Endothelial cell of umbilical vein (primary cell): ENCODE measurements around the gene PTPN3. TPM values are rescaled to one million over a fixed set of nuclear protein-coding genes. Genes with fewer than 3 reads are reported as not detected.

Experiments used
- BruUV-seq: library from RNA; stranded (reverse); fragments of 400-500 nt; replicated peaks from 2 replicates; lab custom pipeline; 2021; lab: Mats Ljungman, UMichigan
- CTCF ChIA-PET: fragments of 300-600, 350-600 bp; sonication (Branson Sonifier 250); formaldehyde crosslinking; loops from one replicate; lab custom pipeline; 2021; ENCODE audit warnings: antibody characterized with exemption, inconsistent platforms; lab: Charles Lee
- POLR2A ChIA-PET: fragments of 300-600, 350-600 bp; sonication (Branson Sonifier 250); formaldehyde crosslinking; loops from one replicate; lab custom pipeline; 2021; ENCODE audit warnings: antibody characterized with exemption, inconsistent platforms; lab: Charles Lee
- DNase-seq: peaks from one replicate; pipeline ENCODE4 v3.0.0-alpha.2; 2011; ENCODE audit warnings: low read depth, low spot score
- FAIRE-seq: peaks from 2 replicates; lab custom pipeline; 2011; peaks lifted over from hg19 to GRCh38; lab: Jason Lieb, UNC
- H2AFZ ChIP-seq: 2 replicates; pipeline ENCODE4 v1.6.0; 2012; ENCODE audit warnings: low read depth, low read length, control low read depth, inconsistent platforms
- H3K27ac ChIP-seq: 2 replicates; pipeline ENCODE4 v1.5.1; 2011; ENCODE audit warnings: low read depth, mild to moderate bottlenecking, control low read depth, low read length, moderate library complexity; ENCODE audit not compliant: insufficient read depth
- H3K27me3 ChIP-seq, 2 experiments: 2 replicates each; pipeline versions ENCODE4 v1.6.0 to v1.6.1; 2011; ENCODE audit warnings: low read length in 2 of 2, mixed read lengths in 1 of 2; ENCODE audit not compliant: control insufficient read depth in 2 of 2, insufficient read depth in 2 of 2
- H3K36me3 ChIP-seq, 2 experiments: 2 replicates in 1 of 2; 3 replicates in 1 of 2; pipeline ENCODE4 v1.5.1; 2011; ENCODE audit warnings: low read length in 2 of 2, mild to moderate bottlenecking in 1 of 2, moderate library complexity in 1 of 2; ENCODE audit not compliant: control insufficient read depth in 2 of 2, insufficient read depth in 2 of 2; ENCODE audit errors: extremely low read depth in 1 of 2
- H3K4me1 ChIP-seq: 3 replicates; pipeline ENCODE4 v1.5.1; 2011; ENCODE audit warnings: mild to moderate bottlenecking, low read length; ENCODE audit not compliant: control insufficient read depth, insufficient read depth; ENCODE audit errors: extremely low read depth
- H3K4me2 ChIP-seq: 2 replicates; pipeline ENCODE4 v1.6.1; 2011; ENCODE audit warnings: low read length, control low read depth, mixed read lengths; ENCODE audit not compliant: insufficient read depth
- H3K4me3 ChIP-seq, 3 experiments: fragments of 200-600 bp in 1 of 3; sonication (generic), shearing (Covaris generic) in 1 of 3; replicated peaks in 1 of 3; 2 replicates each; pipeline ENCODE4 v1.5.1; 2011 to 2016; ENCODE audit warnings: control low read depth in 3 of 3, low read length in 3 of 3, mild to moderate bottlenecking in 2 of 3, inconsistent platforms in 1 of 3, low read depth in 1 of 3, moderate library complexity in 1 of 3; ENCODE audit not compliant: insufficient read depth in 1 of 3
- H3K79me2 ChIP-seq: 2 replicates; pipeline ENCODE4 v1.6.0; 2012; ENCODE audit warnings: low read length, inconsistent platforms; ENCODE audit not compliant: control insufficient read depth, insufficient read depth
- H3K9ac ChIP-seq: replicated peaks from 2 replicates; pipeline ENCODE3; 2011; ENCODE audit warnings: low read length, control low read depth; ENCODE audit not compliant: insufficient read depth; ENCODE audit errors: extremely low read depth
- H3K9me1 ChIP-seq: replicated peaks from 3 replicates; pipeline ENCODE4 v1.6.0; 2011; ENCODE audit warnings: mild to moderate bottlenecking, low read length; ENCODE audit not compliant: control insufficient read depth, insufficient read depth; ENCODE audit errors: extremely low read depth
- H3K9me3 ChIP-seq: replicated peaks from 2 replicates; pipeline ENCODE4 v1.5.1; 2012; ENCODE audit warnings: low read length, inconsistent platforms; ENCODE audit not compliant: control insufficient read depth, insufficient read depth
- H4K20me1 ChIP-seq: replicated peaks from 2 replicates; pipeline ENCODE3; 2011; ENCODE audit warnings: mild to moderate bottlenecking, low read length; ENCODE audit not compliant: control insufficient read depth, insufficient read depth; ENCODE audit errors: extremely low read depth
- CTCF ChIP-seq, 2 donors: IDR thresholded peaks; 1 replicate in 1 of 2; 2 replicates in 1 of 2; pipeline ENCODE4 v1.5.1; 2011; ENCODE audit warnings: low read length in 2 of 2, mild to moderate bottlenecking in 2 of 2, moderate library complexity in 2 of 2, control low read depth in 1 of 2, inconsistent platforms in 1 of 2, low read depth in 1 of 2; ENCODE audit not compliant: insufficient read depth in 1 of 2; ENCODE audit errors: extremely low read depth in 1 of 2
- EZH2 ChIP-seq: IDR thresholded peaks from 2 replicates; pipeline ENCODE4 v1.6.1; 2012; ENCODE audit warnings: borderline replicate concordance, low read depth, mild to moderate bottlenecking, moderate library complexity, low read length, inconsistent platforms; ENCODE audit not compliant: severe bottlenecking
- FOS ChIP-seq: IDR thresholded peaks from 2 replicates; pipeline ENCODE4 v1.6.1; 2011; ENCODE audit warnings: mild to moderate bottlenecking, low read length, moderate library complexity, borderline replicate concordance; ENCODE audit not compliant: insufficient read depth
- GATA2 ChIP-seq: IDR thresholded peaks from 2 replicates; pipeline ENCODE4 v1.7.0; 2011; ENCODE audit warnings: low read depth, mild to moderate bottlenecking, moderate library complexity, mixed read lengths, low read length; ENCODE audit not compliant: insufficient read length, insufficient read depth
- JUN ChIP-seq: IDR thresholded peaks from 2 replicates; pipeline ENCODE4 v1.6.1; 2011; ENCODE audit warnings: borderline replicate concordance, low read depth; ENCODE audit not compliant: insufficient read length, insufficient read depth
- MAX ChIP-seq: IDR thresholded peaks from 2 replicates; pipeline ENCODE4 v1.6.1; 2011; ENCODE audit not compliant: insufficient read depth, insufficient read length
- MYC ChIP-seq: IDR thresholded peaks from one replicate; pipeline ENCODE4 v1.6.1; 2011; ENCODE audit warnings: mild to moderate bottlenecking, low read depth, low read length
- POLR2A ChIP-seq: IDR thresholded peaks from 2 replicates; pipeline ENCODE4 v1.6.1; 2012; ENCODE audit warnings: low read depth, mild to moderate bottlenecking, control low read depth, low read length
- POLR2AphosphoS5 ChIP-seq: IDR thresholded peaks from 2 replicates; pipeline ENCODE4 v1.6.1; 2012; ENCODE audit warnings: low read depth, mild to moderate bottlenecking, control low read depth, low read length, moderate library complexity; ENCODE audit not compliant: insufficient read depth
- dilution Hi-C: fragments of 300-500 bp; cut with MboI; formaldehyde crosslinking; loops from one replicate; pipeline ENCODE4 v1.15.0; 2019; ENCODE audit warnings: low sequenced_read_pairs; ENCODE audit not compliant: extremely low pct_ligation_motif_present
- intact Hi-C: fragments of 100-400 bp; cut with micrococcal nuclease; formaldehyde crosslinking; loops from one replicate; pipeline ENCODE4 v1.10.0; 2022
- polyA plus RNA-seq, 4 experiments: library from polyadenylated mRNA; depleted of rRNA in 3 of 4; stranded (reverse) in 3 of 4; unstranded in 1 of 4; fragments of >200 nt; gene quantifications; 2 replicates each; pipeline versions ENCODE4 v1.2.1 to v1.2.3, GENCODE V29; 2011 to 2012; ENCODE audit warnings: missing spikeins in 1 of 4
- total RNA-seq: library from RNA; stranded (reverse); gene quantifications from 2 replicates; pipeline ENCODE4 v1.2.3, GENCODE V29; 2021

Gene PTPN3
- total and polyA plus RNA-seq, 2 donors (not counting 3 experiments of a cell fraction or from before 2014, with no cell fraction given) = 0.01 TPM; not detected in 1

GRCh38 chr9:109500421-109500974, 2.4 kb upstream of the PTPN3 start:
- FAIRE-seq (no peak), DNase-seq (no peak)
- H3K36me3 ChIP-seq = no peaks in the 10 kb centered on the region
- no peak overlapping the region for H3K4me2 ChIP-seq
- ChIA-PET CTCF (interaction anchor here (0.7 to 1.6 kb wide), 3 partner anchors 21 to 442 kb away, joined by 3 to 8 read pairs (median 3); no protein-coding TSS in a partner anchor), POLR2A (no interaction called here)
- no peak overlapping the region for H3K9ac ChIP-seq
- no peak overlapping the region for H3K27ac ChIP-seq
- H2AFZ ChIP-seq = no peak overlapping the region
- TF ChIP-seq MYC = no peak
- TF ChIP-seq GATA2 = no peak
- TF ChIP-seq POLR2A = no peak
- TF ChIP-seq JUN = no peak
- TF ChIP-seq POLR2AphosphoS5 = no peak
- TF ChIP-seq FOS = no peak
- no peak for TF ChIP-seq EZH2
- TF ChIP-seq MAX = no peak
- no peak for TF ChIP-seq CTCF (IDR thresholded peaks at IDR 0.05; ENCODE audit: extremely low read depth in 1 of 2, insufficient read depth in 1 of 2, low read depth in 1 of 2, low read length in 2 of 2)
- H3K4me3 ChIP-seq = no peak overlapping the region
- no peaks in the 10 kb centered on the region for H3K9me1 ChIP-seq
- peaks cover 51 to 64% of the 10 kb centered on the region in 2 experiments for H3K27me3 ChIP-seq
- no peaks in the 10 kb centered on the region for H3K9me3 ChIP-seq
- dilution Hi-C loops (no loop called here), intact Hi-C loops (no loop called here)
- BruUV-seq = no TSS peak
- no peaks in the 10 kb centered on the region for H3K79me2 ChIP-seq
- H4K20me1 ChIP-seq = no peaks in the 10 kb centered on the region
- H3K4me1 ChIP-seq = no peaks in the 10 kb centered on the region
